ENCODE measurements around the gene KRT83.

GRCh38 chr12:52296572-52297215 lies 24.5 kb downstream of the KRT83 start:
- TF ChIP-seq EZH2 (IDR thresholded peaks at IDR 0.05) (no peak), POLR2AphosphoS5 (IDR thresholded peaks at IDR 0.05; ENCODE audit: borderline replicate concordance, low read depth, low read length) (no peak)
